Spleen (tissue), 11 donors: ENCODE data around the gene GEMIN2. TPM values are rescaled to one million over a fixed set of nuclear protein-coding genes. Genes with fewer than 3 reads are reported as not detected.

Experiments used
- DNase-seq: peaks from one replicate; pipeline ENCODE4 v3.0.0-alpha.2; 2020
- H3K27ac ChIP-seq, 8 donors: fragments of 200-600 bp; sonication (generic) in 7 of 8; 1 replicate in 4 of 8; 2 replicates in 4 of 8; pipeline versions ENCODE4 v1.5.0 to v1.8.0; 2016 to 2021; ENCODE audit warnings: inconsistent platforms in 4 of 8, mild to moderate bottlenecking in 4 of 8, moderate library complexity in 1 of 8
- H3K27me3 ChIP-seq, 7 donors: fragments of 200-600 bp; sonication (generic) in 6 of 7; replicated peaks in 1 of 7; 1 replicate in 4 of 7; 2 replicates in 3 of 7; pipeline versions ENCODE4 v1.5.0 to v1.8.0; 2016 to 2021; ENCODE audit warnings: inconsistent platforms in 3 of 7, mild to moderate bottlenecking in 1 of 7
- H3K36me3 ChIP-seq, 6 donors: fragments of 200-600 bp; sonication (generic) in 5 of 6; 1 replicate in 4 of 6; 2 replicates in 2 of 6; pipeline versions ENCODE4 v1.5.0 to v1.8.0; 2016 to 2021; ENCODE audit warnings: inconsistent platforms in 2 of 6
- H3K4me1 ChIP-seq, 6 donors: fragments of 200-600 bp; sonication (generic) in 5 of 6; 1 replicate in 3 of 6; 2 replicates in 3 of 6; pipeline versions ENCODE4 v1.5.0 to v1.8.0; 2016 to 2021; ENCODE audit warnings: inconsistent platforms in 3 of 6
- H3K4me3 ChIP-seq, 8 donors: fragments of 200-600 bp; sonication (generic) in 7 of 8; 1 replicate in 4 of 8; 2 replicates in 4 of 8; pipeline versions ENCODE4 v1.5.0 to v1.8.0; 2016 to 2021; ENCODE audit warnings: inconsistent platforms in 4 of 8, mild to moderate bottlenecking in 4 of 8, moderate library complexity in 2 of 8
- H3K9me3 ChIP-seq, 8 donors: fragments of 200-600 bp; sonication (generic) in 7 of 8; 1 replicate in 4 of 8; 2 replicates in 4 of 8; pipeline versions ENCODE4 v1.5.0 to v1.8.0; 2016 to 2021; ENCODE audit warnings: inconsistent platforms in 4 of 8
- POLR2A ChIP-seq, 3 donors: fragments of 450-650 bp; IDR thresholded peaks; one replicate each; pipeline ENCODE4 v1.5.1; 2017; ENCODE audit warnings: antibody characterized with exemption in 3 of 3, mild to moderate bottlenecking in 1 of 3
- POLR2AphosphoS5 ChIP-seq, 3 donors: sonication (generic); formaldehyde crosslinking; IDR thresholded peaks; one replicate each; pipeline ENCODE4 v1.5.1; 2017; ENCODE audit warnings: antibody characterized with exemption in 3 of 3
- WGBS, 5 donors: extraction: QIAGEN DNeasy Blood & Tissue Kit in 3 of 5; methylation state at CpG; one replicate each; pipeline versions ENCODE4 v1.1.5 to v1.1.7; 2013 to 2018; 5-methylcytosine and 5-hydroxymethylcytosine counted together
- intact Hi-C: fragments of 100-400 bp; cut with DNase I; formaldehyde crosslinking; loops from one replicate; pipeline ENCODE4 v1.15.0; 2023; ENCODE audit warnings: low total_unique reads
- polyA plus RNA-seq, 3 donors: library from polyadenylated mRNA; stranded (reverse); fragments of 200-250 nt; gene quantifications; one replicate each; pipeline ENCODE4 v1.2.1, GENCODE V29; 2013
- total RNA-seq, 7 donors: library from RNA; depleted of rRNA in 3 of 7; stranded (reverse); fragments of >200 nt in 3 of 7; fragmentation: NEBNext Ultra II Directional in 4 of 7; extraction: Animal tissue kit (Norgen Biotek cat#: 25700) in 4 of 7; gene quantifications; one replicate each; pipeline versions ENCODE4 v1.1.0 to v1.2.1, GENCODE V29; 2016 to 2021
- TF ChIP-seq, protein P1 (sequence below), 11 experiments: fragments of 200-600 bp in 7 of 11; fragments of 450-650 bp in 4 of 11; sonication (generic) in 4 of 11; IDR thresholded peaks in 8 of 11; conservative IDR thresholded peaks in 3 of 11; 1 replicate in 7 of 11; 2 replicates in 4 of 11; pipeline versions ENCODE4 v1.4.0 to v1.8.0; 2016 to 2021; ENCODE audit warnings: antibody characterized with exemption in 11 of 11, inconsistent platforms in 4 of 11, mild to moderate bottlenecking in 1 of 11
- donor health status: healthy with polysubstance abuse.
- donor health status: DM: no; HTN: no; CAD: no; lungs with moderate emphysema.
- donor health status: DM: no; HTN: no; CAD: no.
- donor health status: Bipolar disorder and iron deficiency.
- donor health status: healthy.
- donor health status: DM: no; HTN: no; CAD: no.
- donor health status: DM: yes; HTN: yes; CAD: no.

GEMIN2 gene
- total and polyA plus RNA-seq, 10 donors, result 8.4 to 20.8 (median 13.2) TPM

DNA sequence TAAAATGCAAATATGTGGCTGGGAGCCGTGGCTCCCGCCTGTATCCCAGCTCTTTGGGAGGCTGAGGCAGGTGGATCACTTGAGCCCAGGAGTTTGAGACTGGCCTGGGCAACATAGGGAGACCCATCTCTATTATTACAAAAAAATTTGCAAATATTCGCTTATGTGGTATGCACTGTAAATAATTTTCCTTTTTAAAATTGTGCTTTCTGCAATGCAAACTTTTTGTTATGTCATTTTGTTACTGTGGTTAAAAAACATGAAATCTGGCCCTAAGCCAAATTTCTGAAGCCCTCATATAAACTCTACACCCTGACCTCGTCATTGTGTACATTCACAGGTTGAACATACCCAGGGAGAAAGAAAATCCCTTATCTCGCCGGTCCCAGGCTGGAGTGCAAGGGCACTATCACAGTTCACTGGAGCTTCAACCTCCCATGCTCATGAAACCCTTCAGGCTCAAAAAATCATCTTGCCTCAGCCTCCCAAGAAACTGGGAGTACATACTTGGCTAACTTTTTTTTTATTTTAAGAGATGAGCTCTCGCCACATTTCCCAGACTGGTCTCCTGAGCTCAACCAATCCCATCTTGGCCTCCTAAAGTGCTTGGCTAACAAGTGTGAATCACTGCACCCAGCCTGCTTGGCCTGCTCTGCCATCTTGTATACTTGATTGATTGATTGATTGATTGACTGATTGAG is 31.3 kb downstream of the GEMIN2 start:
- no peak overlapping the region for H3K27ac ChIP-seq
- H3K9me3 ChIP-seq, result peaks cover 0 to 16% (median 5%) of the 10 kb centered on the region in 8 donors
- TF ChIP-seq POLR2A (IDR thresholded peaks at IDR 0.05) (no peak), POLR2AphosphoS5 (IDR thresholded peaks at IDR 0.05) (no peak)
- TF ChIP-seq, protein P1, sequence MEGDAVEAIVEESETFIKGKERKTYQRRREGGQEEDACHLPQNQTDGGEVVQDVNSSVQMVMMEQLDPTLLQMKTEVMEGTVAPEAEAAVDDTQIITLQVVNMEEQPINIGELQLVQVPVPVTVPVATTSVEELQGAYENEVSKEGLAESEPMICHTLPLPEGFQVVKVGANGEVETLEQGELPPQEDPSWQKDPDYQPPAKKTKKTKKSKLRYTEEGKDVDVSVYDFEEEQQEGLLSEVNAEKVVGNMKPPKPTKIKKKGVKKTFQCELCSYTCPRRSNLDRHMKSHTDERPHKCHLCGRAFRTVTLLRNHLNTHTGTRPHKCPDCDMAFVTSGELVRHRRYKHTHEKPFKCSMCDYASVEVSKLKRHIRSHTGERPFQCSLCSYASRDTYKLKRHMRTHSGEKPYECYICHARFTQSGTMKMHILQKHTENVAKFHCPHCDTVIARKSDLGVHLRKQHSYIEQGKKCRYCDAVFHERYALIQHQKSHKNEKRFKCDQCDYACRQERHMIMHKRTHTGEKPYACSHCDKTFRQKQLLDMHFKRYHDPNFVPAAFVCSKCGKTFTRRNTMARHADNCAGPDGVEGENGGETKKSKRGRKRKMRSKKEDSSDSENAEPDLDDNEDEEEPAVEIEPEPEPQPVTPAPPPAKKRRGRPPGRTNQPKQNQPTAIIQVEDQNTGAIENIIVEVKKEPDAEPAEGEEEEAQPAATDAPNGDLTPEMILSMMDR (IDR thresholded peaks at IDR 0.05 in 8 of 11, conservative IDR thresholded peaks at IDR 0.05 in 3 of 11), result no peak
- no peak for DNase-seq
- no peaks in the 10 kb centered on the region for H3K4me1 ChIP-seq
- WGBS, 5 donors, result 77 to 89% (median 85%) methylated on average over 7 of the region's 7 CpGs
- no peaks in the 10 kb centered on the region for H3K27me3 ChIP-seq
- H3K4me3 ChIP-seq, result no peak overlapping the region
- peaks cover 0 to 90% (median 26%) of the 10 kb centered on the region in 6 donors for H3K36me3 ChIP-seq
- intact Hi-C loops, result no loop called here

DNA sequence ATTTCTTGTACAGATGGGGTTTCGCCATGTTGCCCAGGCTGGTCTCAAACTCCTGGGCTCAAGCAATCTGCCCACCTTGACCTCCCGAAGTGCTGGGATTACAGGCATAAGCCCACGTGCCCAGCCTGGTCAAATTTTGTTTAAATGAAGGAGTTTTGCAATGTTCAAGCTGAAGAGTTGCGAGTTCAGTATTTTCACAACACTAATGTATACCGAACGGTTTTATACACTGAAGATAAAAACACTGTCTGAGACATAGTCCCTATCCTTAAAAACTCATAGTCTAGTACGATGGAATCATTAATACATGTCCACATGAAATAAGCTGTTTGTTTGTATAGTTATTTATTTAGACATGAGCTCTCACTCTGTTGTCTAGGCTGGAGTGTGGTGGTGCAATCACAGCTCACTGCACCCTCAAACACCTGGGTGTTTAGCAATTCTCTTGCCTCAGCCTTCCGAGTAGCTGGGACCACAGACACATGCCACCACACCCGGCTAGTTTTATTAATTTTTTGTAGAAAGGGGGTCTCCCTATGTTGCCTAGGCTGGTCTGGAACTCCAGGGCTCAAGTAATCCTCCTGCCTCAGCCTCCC is 40.6 kb downstream of the GEMIN2 start:
- DNase-seq, result no peak
- no peak overlapping the region for H3K4me3 ChIP-seq
- TF ChIP-seq POLR2A (IDR thresholded peaks at IDR 0.05) (no peak), POLR2AphosphoS5 (IDR thresholded peaks at IDR 0.05) (no peak)
- TF ChIP-seq, protein P1 (IDR thresholded peaks at IDR 0.05 in 8 of 11, conservative IDR thresholded peaks at IDR 0.05 in 3 of 11), result no peak
- H3K27me3 ChIP-seq, result no peaks in the 10 kb centered on the region
- peaks cover 0 to 97% (median 82%) of the 10 kb centered on the region in 6 donors for H3K36me3 ChIP-seq
- 62 to 87% (median 76%) methylated on average over 9 of the region's 9 CpGs for WGBS, 5 donors
- H3K9me3 ChIP-seq, result no peaks in the 10 kb centered on the region
- intact Hi-C loops, result no loop called here
- H3K27ac ChIP-seq, result peak overlapping the region in 3 of 8 donors; percentile 3 to 45 (median 25)
- peaks cover 0 to 1% (median 0%) of the 10 kb centered on the region in 6 donors for H3K4me1 ChIP-seq

DNA sequence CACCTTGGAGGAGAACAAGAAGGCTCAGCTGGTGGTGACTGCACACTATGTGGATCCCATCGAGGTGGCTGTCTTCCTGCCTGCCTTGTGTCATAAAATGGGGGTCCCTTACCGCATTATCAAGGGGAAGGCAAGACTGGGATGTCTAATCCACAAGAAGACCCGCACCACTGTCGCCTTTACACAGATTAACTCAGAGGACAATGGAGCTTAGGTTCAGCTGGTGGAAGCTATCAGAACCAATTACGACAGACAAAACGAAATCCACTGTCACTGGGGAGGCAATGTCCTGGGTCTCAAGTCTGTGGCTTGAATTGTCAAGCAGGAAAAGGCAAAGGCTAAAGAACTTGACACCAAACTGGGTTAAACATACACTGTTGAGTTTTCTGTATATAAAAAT is 43.4 kb downstream of the GEMIN2 start:
- intact Hi-C loops, result no loop called here
- 91 to 98% (median 97%) methylated on average over 6 of the region's 6 CpGs for WGBS, 5 donors
- TF ChIP-seq, protein P1 (IDR thresholded peaks at IDR 0.05 in 8 of 11, conservative IDR thresholded peaks at IDR 0.05 in 3 of 11), result no peak
- no peak for TF ChIP-seq POLR2A (IDR thresholded peaks at IDR 0.05)
- TF ChIP-seq POLR2AphosphoS5 (IDR thresholded peaks at IDR 0.05), result no peak
- Histone ChIP-seq H3K9me3 (no peaks in the 10 kb centered on the region), H3K4me1 (peaks cover 0 to 15% (median 0%) of the 10 kb centered on the region in 6 donors), H3K36me3 (peaks cover 0 to 93% (median 69%) of the 10 kb centered on the region in 6 donors), H3K4me3 (no peak overlapping the region), H3K27ac (no peak overlapping the region), H3K27me3 (no peaks in the 10 kb centered on the region)
- DNase-seq, result no peak

DNA sequence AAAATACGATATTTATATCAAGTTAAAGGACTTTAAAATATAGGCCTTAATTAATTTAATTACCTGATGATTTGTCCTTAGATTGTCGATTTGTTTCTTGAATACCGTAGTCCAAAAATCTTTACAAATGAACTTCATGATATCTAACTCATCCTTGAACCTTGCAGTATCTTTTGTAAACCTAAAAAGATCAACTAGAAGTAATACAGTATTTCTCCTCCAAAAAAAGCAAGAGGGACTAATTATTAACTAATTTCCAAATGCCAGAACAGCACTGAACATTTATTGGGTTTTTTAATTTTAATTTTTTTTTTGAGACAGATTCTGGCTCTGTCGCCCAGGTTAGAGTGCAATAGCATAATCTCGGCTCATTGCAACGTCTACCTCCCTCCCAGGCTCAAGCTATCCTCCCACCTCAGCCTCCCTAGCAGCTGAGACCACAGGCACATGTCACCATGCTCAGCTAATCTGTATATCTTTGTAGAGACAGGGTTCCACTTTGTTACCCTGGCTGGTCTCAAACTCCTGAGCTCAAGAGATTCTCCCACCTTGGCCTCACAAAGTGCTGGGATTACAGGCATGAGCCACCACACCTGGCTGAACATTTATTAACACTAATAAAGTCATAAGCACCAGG is 44.2 kb downstream of the GEMIN2 start:
- H3K27ac ChIP-seq, result no peak overlapping the region
- intact Hi-C loops, result no loop called here
- peaks cover 0 to 22% (median 0%) of the 10 kb centered on the region in 6 donors for H3K4me1 ChIP-seq
- H3K27me3 ChIP-seq, result no peaks in the 10 kb centered on the region
- 79 to 91% (median 85%) methylated on average over 6 of the region's 6 CpGs for WGBS, 5 donors
- no peak for DNase-seq
- no peaks in the 10 kb centered on the region for H3K9me3 ChIP-seq
- peaks cover 0 to 93% (median 64%) of the 10 kb centered on the region in 6 donors for H3K36me3 ChIP-seq
- TF ChIP-seq, protein P1 (IDR thresholded peaks at IDR 0.05 in 8 of 11, conservative IDR thresholded peaks at IDR 0.05 in 3 of 11), result no peak
- TF ChIP-seq POLR2A (IDR thresholded peaks at IDR 0.05), result no peak
- no peak for TF ChIP-seq POLR2AphosphoS5 (IDR thresholded peaks at IDR 0.05)
- no peak overlapping the region for H3K4me3 ChIP-seq
